Activated CD4-positive, alpha-beta T cell treated with anti-CD3 and anti-CD28 coated beads for 24 hours (primary cell): ENCODE results near the gene IL13RA1.
"Not testable (repeated sequence)": the region's sequence is repeated elsewhere in the genome, so short reads cannot be mapped to it uniquely, and the experiment has no call there.

Experiments used
- DNase-seq, 2 donors: peaks; one replicate each; pipeline ENCODE4 v3.0.0-alpha.2; 2020; ENCODE audit warnings: low read depth in 2 of 2

Gene IL13RA1

DNA sequence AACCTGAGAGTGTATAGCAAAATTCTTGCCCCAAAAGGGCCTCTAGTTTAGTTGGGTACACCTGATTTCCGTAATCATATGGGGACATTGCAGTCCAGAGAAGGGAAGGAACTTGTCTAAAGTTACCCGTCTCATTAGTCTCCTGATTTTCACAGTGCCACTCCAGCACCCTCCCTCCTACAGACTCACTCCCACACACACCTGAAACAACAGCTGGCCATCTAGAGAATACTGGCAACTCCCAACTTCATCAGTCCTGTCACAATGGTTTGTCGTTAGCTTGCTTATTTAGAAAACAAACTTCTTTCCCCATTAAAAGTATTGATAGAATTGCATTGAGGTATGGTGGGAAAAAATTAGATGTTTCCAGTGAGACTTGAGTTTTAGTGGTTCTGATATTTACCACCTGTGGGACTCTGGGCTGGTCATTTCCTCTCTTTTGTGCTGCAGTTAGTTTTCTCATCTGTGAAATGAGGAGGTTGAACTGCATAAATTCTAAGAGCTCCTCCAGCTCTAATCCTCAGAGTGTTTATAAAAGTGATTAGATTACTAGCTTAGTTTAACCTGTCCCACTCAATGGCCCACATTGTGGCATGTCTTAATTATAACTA is 1.7 kb downstream of the IL13RA1 start:
- DNase-seq, result no peak

DNA sequence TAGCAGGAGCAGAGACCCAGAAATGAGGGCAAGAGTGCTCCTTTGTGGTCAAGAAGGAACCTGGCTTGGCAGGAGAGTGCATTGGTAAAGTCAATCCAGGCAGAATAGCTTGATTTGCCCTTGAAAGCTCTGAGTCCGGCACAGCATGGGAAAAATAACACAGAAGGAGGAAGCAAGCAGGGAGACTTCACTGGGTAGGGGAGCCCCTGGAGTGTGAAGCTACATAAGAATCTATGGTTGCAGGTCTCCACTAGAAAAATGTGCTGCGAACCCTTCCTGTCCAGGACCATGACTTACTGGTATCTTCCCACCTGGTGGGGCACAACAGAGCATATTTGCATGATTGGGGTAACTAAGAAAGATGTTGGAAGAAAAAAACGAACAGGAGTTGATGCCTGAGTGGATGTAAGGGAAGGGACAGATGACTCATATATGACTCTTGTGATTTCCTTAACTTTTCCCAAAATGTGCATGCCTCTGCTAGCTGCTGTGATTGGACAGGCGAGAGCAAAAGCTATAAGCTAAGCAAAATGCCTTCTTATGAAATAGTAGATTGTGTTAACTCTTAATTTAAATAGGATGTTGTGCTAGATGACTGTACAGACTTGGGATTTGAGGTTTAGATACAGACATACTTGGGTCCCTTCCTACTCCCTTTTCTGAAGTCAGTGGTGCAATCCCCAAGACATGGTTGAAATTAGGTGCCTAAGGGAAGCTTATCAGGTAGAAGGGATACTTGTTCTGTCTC is 3.3 kb downstream of the IL13RA1 start:
- no peak for DNase-seq

DNA sequence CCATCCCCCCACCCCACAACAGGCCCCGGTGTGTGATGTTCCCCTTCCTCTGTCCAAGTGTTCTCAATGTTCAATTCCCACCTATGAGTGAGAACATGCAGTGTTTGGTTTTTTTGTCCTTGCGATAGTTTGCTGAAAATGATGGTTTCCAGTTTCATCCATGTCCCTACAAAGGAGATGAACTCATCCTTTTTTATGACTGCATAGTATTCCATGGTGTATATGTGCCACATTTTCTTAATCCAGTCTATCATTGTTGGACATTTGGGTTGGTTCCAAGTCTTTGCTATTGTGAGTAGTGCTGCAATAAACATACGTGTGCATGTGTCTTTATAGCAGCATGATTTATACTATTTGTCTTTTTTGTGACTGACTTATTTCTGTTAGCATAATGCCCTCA is 5.1 kb downstream of the IL13RA1 start:
- DNase-seq, result not testable (repeated sequence)

DNA sequence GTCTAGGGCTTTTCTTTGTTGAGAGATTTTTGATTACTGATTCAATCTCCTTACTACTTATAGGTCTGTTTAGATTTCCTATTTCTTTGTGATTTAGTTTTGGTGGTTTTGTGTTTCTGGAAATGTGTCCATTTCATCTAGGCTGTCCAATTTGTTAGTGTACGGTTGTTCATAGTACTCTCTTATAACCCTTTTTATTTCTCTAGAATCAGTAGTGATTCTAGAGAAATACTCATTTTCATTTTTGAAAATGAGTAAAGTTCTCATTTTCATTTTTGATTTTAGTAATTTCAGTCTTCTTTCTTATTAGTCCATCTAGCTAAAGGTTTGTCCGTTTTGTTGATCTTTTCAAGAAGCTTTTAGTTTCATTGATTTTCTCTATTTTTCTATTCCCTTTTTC is 7.5 kb downstream of the IL13RA1 start:
- DNase-seq, result no peak

DNA sequence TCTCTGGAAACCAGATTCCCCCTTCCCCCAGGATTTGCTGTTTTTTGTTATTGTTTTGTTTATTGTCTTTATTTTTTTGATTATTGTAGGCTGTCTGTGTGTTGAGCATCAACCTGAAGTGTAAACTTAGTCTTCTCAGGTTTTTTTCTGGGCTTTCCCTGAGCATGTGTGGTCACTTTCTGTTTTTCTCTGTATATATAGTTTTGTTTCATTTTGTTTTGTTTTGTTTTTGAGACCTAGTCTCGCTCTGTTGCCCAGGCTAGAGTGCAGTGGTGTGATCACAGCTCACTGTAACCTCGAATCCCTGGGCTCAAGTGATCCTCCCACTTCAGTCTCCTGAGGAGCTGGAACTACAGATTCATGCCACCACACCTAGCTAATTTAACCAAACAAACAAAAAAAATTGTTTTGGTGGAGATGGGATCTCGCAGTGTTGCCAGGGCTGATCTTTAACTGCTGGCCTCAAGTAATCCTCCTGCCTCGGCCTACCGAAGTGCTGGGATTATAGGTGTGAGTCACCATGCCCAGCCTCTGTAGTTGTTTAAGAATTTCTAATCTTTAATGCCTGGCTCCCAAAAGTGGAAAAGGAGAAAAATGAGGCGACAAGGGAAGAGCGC is 9.1 kb downstream of the IL13RA1 start:
- DNase-seq, result no peak

DNA sequence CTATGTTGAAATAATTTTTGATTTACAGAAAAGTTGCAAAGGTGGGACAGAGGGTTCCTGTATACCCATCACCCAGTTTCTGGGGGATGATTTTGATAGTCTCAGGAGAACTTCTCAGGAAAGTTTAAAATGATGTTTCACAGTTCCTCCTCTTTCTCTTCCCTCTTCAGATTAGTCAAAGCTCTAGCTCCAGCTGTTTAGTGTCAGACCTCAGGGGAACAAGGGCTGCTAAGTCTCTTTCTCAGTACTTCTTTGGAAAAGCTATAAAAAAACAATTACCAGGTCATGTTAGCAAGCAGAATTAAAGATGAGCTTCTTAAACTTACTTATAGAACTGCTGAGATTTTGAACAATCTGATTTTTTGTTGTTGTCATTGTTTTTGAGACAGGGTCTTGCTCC is 12.2 kb downstream of the IL13RA1 start:
- DNase-seq, result no peak

DNA sequence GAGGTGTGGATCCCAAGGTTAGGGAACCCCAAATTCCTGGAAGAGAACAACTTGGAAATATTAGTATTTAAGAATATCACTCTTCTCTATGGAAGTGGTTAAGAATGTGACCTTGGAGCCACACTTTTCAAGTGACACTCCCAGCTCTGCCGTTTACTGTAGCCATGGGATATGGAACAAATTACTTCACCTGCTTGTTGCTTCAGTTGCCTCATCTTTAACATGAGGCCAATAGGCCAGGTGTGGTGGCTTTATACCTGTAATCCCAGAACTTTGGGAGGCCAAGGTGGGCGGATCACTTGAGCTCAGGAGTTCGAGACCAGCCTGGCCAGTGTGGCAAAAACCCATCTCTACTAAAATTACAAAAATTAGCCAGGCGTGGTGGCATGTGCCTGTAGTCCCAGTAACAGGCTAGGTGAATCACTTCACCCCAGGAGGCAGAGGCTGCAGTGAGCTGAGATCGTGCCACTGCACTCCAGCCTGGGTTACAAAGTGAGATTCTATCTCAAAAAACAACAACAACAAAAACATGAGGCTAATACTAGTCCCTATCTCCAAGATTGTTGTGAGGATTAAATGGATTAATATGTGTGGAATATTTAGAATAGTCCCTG is 13.0 kb downstream of the IL13RA1 start:
- DNase-seq, result no peak

DNA sequence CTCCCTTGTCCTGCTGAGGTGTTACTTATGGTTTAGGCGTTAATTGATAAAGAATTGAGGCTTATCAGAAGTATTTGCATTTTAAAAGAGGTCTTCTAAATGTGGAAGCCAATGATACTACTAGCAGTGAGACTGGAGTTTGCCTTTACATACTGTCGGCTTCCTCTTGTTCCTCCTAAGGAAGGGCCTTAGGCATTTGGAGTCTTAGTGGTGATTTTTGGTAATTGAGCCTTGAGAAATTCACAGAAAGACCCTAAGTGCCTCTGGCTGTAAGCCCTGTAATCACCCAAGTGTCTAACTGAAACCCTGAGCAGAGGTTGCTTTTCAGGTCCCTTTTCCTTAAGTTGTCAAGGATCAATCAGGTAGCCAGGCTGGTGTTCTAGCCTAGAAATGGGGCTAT is 14.8 kb downstream of the IL13RA1 start:
- DNase-seq, result no peak

DNA sequence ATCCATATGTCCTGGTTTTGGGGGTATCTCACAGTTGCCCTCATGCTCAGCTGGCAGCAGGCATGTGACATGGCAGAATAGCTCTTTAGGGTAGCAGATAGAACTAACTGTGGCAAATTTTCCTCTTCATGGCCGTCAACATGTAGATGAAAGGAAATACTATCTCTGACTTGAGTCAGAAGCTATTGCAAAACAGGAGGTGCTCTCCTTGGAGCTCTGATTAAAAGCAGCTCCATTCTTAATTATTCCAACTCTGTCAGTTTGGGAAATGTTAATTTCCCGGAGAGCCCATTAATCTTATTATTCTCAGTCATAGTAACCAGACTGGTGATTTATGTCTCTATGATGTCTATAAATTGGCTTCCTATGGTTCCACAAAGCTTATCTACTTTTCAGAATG is 18.2 kb downstream of the IL13RA1 start:
- no peak for DNase-seq

DNA sequence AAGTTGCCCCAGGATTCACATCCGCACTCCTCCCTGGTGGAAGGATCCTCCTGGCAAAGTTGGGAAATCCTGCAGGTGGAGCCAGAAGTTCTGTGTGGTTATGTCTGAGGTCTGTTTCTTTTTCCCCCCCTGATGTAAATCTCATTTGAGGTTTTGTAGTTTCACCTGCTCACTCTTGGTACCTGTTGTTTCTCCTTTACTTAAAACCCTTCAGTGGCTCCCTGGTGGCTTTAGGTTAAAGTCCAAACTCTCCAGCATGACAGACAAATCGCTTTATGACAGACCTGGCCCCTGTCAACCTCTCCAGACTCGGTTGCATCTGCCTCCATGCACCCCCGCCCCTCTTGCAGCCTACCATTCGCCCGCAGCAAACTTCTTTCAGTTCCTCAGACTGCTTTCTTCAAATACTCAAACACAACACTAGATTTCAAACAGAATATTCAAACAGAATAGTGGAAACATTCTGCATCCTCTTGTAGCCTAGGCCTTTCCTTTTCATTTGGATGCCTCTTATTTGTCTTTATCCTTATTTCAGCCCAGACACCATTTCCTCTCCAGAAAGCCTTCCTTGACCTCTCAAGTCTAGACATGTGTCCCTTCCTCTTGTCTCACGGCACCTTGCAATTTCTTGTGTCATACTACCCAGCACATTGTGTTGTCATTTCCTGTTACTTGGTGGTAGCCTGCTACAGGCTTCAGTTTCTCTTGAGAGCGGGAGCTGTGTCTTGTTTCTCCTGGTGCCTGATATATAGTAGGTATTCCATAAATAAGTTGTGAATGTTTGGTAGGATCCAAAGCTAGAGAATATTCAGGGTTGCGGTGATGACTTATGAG is 24.8 kb downstream of the IL13RA1 start:
- no peak for DNase-seq

DNA sequence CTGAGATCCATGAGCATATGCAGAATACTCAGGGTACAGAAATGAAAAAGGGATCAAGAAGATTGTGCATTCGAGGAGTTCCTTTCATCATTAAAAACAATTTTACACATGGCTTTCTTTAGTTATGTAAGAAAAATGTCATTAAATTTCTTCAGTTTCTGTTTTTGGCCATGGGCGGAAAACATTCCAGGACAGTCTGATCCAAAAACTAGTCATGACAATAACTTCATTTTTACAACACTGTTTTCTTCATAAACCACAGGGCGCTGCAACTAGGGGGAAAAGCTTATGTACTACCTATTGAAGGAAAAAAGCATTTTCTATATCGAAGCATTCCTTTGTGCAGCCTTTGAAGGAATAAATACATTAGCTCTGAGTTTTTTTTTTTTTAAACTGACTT is 28.2 kb downstream of the IL13RA1 start:
- DNase-seq, result no peak

DNA sequence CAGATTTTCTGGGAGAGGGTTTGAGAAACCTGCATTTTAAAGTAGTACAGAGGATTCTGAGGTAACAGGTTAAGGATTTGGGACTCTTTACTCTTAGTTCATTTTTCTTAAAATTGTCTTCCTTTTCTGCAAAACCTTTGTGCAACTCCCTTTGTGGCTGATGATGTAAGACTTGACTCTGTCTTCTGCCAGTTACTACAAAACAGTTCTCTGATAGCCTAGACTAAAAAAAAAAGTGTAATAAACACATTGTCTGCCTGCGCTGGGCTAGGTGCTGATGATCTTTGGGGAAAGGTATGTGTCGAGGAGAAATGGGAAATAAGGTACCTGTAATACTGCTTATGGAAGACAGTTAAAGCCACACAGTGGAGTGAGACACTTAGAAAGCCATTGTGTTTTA is 28.7 kb downstream of the IL13RA1 start:
- DNase-seq, result no peak

DNA sequence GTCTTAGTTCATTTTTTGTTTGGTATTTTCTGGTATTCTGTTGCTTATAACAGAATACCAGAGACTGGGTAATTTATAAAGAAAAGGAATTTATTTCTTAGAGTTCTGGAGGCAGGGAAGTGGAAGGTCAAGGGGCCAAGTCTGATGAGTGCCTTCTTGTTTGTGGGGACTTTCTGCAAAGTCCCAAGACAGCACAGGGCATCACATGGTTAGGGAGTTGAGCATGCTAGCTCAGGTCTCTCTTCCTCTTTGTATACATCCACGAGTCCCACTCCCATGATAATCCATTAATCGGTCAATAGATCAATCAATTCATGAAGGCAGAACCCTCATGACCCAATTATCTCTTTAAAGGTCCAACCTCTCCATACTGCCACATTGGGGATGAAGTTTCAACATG is 31.1 kb downstream of the IL13RA1 start:
- DNase-seq, result no peak

DNA sequence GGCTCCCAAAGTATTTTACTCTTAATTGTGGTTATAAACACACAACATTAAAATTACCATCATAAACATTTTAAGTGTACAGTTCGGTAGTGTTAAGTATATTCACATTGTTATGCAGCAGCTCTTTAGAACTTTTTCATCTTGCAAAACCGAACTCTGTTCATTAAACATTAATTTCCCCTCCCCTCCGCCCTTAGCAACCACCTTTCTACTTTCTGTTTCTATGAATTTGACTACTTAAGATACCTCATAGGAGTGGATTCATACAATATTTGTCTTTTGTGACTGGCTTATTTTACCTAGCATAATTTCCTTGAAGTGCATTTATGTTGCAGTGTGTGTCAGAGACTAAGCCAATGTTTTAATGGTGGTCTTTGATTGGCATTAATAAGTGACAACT is 32.6 kb downstream of the IL13RA1 start:
- no peak for DNase-seq

DNA sequence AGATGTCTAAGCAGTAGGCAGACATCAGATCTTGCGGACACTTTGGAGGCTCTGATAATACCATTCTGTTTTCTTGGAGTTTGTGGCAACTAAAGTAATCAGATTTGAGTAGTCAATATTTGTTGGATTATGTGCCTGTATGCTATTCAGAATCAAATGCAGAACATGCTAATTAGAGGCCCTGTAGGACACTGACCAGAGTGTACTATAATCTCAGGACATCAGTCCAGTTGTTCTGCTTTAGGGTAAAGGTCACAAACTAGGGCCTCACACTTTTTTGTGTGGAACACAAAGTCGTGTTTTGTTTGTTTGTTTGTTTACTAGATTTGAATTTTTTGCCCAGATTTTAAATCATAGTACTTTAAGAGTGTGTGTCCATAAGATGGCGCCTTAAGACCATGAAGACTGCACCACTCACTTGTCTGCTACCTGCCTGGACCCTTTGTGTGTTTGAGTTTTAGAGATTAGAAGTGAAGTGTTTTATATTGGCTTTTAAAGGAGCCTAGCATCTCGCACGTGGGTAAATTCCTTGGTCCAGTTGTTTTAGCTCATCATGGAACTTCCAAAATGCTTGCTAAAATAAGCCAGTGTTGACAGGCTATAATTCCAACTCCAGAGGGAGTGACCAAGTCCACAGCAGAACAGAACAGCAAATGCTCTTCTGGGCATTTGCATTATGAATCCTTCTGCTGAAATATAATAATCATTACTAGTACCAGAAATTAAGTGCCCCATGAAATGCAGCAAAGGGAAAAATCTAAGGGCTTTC is 34.7 kb downstream of the IL13RA1 start:
- DNase-seq, result no peak

DNA sequence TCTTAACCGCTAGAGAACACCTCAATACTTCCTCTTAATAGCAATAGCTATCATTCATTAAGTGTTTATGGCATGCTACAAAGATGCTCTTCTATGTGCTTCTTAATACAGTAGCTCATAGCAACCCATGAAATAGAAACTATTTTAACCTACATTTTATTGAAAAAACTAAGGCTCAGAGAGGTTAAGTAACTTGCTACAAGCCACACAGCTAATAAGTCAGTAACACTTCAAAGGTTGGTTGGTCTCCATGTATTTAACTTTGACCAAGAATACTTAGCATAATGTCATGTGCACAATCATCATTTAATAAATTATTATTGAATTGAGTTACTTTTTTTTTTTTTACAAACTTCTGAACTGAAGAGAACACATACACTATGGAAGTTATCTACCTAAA is 36.1 kb downstream of the IL13RA1 start:
- DNase-seq, result no peak

DNA sequence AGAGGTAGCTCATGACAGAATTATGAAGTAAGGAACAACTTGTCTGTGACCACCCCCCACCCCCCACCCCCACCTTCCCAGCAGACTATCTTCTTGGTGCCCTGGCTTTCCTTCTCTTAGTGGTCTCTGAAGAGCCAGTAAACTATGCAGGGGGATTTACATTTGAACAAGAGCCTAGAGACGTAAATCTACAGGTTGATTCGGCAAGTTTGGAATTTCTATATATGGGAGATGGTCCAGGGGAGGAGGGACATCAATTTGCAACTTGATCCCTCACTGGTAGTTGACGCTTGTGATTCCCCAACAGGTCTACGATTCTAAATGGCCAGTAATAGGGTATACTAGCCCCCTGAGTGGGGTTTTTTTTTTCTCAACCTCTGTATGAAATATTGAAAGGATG is 36.7 kb downstream of the IL13RA1 start:
- DNase-seq, result no peak

DNA sequence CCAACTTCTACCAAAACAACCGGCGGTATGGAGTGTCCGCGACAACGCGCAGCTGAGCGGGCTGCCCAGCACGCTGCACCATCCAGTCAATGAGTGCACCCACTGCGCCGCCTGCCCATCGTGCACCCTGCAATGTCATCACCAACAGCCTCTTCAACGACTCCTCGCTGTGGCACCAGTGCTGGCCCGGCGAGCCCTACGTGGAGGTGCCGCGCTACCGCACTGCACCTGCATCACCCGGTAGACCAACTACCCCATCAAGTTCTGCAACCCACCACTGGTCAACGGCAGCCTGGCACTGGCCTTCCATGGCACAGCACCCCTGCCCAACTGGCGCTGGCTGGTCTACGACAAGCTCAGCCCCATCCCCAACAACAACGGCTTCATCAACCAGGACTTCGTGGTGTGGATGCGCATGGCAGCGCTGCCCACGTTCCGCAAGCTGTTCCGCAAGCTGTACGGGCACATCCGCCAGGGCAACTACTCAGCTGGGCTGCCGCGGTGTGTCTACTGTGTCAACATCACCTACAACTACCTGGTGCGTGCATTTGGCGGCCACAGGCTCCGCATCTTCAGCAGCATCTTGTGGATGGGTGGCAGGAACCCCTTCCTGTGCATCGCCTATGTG is 42.8 kb downstream of the IL13RA1 start:
- DNase-seq, result no peak

DNA sequence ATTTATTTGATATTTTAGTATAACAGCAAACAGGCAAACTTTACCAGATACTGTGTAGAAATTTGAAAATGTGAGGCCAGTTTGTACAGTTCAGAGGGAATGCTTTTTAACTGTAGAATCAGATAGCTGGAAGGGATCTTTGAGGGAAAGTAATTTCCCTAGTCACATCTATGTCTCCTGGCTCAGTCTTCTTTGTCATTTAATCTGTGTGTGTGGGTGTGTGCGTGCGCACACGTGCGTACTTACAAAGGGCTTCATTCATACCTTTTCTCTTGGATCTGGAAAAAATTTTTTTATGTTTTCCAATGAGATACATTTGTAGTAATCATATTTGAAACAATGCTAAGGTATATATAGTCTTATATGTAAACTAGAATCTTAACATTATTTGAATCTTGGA is 44.6 kb downstream of the IL13RA1 start:
- DNase-seq, result no peak

DNA sequence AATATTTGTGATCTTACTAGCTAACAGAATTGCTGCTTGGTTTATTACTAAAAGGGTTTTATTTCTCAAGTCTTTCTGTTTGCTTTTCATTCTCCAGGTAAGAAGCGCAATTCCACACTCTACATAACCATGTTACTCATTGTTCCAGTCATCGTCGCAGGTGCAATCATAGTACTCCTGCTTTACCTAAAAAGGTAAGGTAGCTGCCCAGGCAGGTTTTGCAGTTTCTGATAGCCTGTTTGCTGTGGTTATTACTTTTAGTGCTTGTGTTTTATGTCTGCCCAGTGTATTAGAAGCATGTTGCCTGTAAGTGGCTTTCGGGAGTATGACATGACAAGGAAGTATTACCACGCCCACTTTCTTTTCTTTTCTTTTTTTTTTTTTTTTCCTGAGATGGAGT is 46.4 kb downstream of the IL13RA1 start:
- DNase-seq, result no peak

DNA sequence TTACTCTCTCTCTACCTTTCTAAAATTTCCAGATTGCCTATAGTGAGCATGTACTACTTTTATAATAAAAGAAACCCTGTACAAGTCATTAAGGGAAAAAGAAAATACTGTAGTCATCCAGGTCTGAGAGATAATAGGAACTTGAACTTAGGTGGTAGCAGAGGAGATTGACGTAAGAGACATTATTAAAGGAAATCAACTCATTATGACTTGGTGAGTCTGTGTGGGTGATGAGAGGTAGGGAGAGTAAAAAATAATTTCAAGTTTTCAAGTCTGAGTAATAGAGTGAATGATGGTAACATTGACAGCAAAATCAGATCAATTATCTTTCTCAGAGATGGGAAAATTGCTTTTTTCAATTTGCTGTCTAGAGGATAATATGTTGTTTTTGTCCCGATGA is 52.2 kb downstream of the IL13RA1 start:
- no peak for DNase-seq
